Lower leg skin (tissue), 4 donors: ENCODE measurements around the gene SLC7A9. TPM values are rescaled to one million over a fixed set of nuclear protein-coding genes. Genes with fewer than 3 reads are reported as not detected.
"Not testable (repeated sequence)": the region's sequence is repeated elsewhere in the genome, so short reads cannot be mapped to it uniquely, and the experiment has no call there.

Experiments used
- DNase-seq, 2 donors: peaks; one replicate each; pipeline ENCODE4 v3.0.0-alpha.2; 2019; ENCODE audit warnings: low spot score in 2 of 2
- H3K4me3 ChIP-seq: fragments of 200-600 bp; sonication (generic); 2 replicates; pipeline ENCODE4 v1.5.1; 2017; ENCODE audit warnings: mild to moderate bottlenecking, low read depth; ENCODE audit not compliant: poor library complexity, severe bottlenecking
- POLR2A ChIP-seq, 2 donors: fragments of 450-650 bp; IDR thresholded peaks; one replicate each; pipeline ENCODE4 v1.6.1; 2016 to 2017; ENCODE audit warnings: antibody characterized with exemption in 2 of 2, mild to moderate bottlenecking in 1 of 2, moderate library complexity in 1 of 2
- WGBS, 2 donors: methylation state at CpG; one replicate each; pipeline ENCODE4 v1.1.5; 2018; 5-methylcytosine and 5-hydroxymethylcytosine counted together
- intact Hi-C: fragments of 100-400 bp; cut with DNase I; formaldehyde crosslinking; loops from one replicate; pipeline ENCODE4 v1.15.0; 2023; ENCODE audit warnings: low total_unique reads
- total RNA-seq, 4 donors: library from RNA; depleted of rRNA; stranded (reverse); fragments of >200 nt; gene quantifications; one replicate each; pipeline ENCODE4 v1.1.0, GENCODE V29; 2016
- TF ChIP-seq, protein P1 (sequence below), 3 donors: fragments of 450-650 bp; IDR thresholded peaks; one replicate each; pipeline ENCODE4 v1.5.1; 2016; ENCODE audit warnings: antibody characterized with exemption in 3 of 3, mild to moderate bottlenecking in 3 of 3, moderate library complexity in 2 of 3

The SLC7A9 gene
- total RNA-seq, 4 donors from 2014 or later = 0.49 TPM; not detected in 2

DNA sequence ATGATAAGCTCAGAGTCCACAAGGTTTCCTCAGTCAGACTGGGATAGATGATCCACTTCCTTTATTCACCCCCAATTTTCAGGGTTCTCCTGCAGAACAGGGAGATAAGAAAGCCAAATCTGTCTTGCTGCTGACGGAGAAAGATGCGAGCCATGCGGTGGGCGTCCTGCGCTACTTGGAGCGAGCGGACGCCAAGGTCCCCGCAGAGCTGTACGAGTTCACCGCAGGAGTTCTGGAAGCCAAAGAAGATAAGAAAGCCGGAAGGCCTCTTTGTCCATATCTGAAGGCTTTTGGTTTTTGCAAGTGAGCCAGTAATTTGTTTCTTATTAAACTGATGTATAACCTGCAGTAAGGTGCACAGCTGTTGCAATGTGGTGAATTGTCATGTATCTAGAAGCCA, 66.7 kb downstream of the SLC7A9 start:
- TF ChIP-seq, protein P1, sequence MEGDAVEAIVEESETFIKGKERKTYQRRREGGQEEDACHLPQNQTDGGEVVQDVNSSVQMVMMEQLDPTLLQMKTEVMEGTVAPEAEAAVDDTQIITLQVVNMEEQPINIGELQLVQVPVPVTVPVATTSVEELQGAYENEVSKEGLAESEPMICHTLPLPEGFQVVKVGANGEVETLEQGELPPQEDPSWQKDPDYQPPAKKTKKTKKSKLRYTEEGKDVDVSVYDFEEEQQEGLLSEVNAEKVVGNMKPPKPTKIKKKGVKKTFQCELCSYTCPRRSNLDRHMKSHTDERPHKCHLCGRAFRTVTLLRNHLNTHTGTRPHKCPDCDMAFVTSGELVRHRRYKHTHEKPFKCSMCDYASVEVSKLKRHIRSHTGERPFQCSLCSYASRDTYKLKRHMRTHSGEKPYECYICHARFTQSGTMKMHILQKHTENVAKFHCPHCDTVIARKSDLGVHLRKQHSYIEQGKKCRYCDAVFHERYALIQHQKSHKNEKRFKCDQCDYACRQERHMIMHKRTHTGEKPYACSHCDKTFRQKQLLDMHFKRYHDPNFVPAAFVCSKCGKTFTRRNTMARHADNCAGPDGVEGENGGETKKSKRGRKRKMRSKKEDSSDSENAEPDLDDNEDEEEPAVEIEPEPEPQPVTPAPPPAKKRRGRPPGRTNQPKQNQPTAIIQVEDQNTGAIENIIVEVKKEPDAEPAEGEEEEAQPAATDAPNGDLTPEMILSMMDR (IDR thresholded peaks at IDR 0.05) = no peak
- H3K4me3 ChIP-seq = no peak overlapping the region
- WGBS, 2 donors = 82 to 90% methylated on average over 12 of the region's 12 CpGs
- intact Hi-C loops = no loop called here
- no peak for DNase-seq

DNA sequence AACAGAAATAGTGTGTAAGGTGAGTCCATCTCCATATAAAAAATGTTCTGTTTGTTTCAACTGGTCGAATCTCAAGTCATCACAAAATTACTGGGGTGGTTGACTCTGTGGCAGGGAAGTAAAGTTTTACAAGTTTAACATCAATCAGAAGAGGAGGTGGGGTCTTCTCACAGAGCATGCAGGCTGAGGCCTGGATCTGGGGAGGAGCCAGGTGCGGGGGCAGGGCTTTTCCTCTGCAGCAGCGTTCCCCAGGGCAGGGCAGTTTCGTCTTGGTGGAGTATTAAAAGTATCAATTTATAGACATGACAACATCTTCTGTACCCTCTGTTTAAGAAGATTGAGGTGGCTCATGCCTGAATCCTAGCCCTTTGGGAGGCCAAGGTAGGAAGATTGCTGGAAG, 68.8 kb downstream of the SLC7A9 start:
- no peak for DNase-seq
- 24 to 26% methylated on average over 4 of the region's 4 CpGs for WGBS, 2 donors
- TF ChIP-seq, protein P1 (IDR thresholded peaks at IDR 0.05) = no peak
- TF ChIP-seq POLR2A (IDR thresholded peaks at IDR 0.05) = no peak

DNA sequence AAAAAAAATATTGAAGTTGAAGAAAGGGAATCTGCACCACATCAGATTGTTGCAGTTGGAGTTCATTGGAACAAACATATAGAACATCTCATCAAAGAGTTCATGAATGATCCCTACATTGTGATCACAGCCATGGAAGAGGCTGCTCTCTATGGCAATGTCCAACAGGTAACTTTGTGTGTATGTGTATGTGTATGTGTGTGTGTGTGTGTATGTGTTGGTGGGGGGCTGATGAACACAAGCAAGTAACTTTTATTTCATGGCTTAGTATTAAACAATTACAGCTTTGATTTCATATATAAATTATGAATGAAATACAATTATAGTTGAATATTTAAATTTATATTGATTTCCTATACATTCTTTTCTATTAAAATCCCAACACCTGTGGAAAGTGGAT, 69.4 kb downstream of the SLC7A9 start:
- intact Hi-C loops = no loop called here
- H3K4me3 ChIP-seq = no peak overlapping the region
- no peak for DNase-seq
- TF ChIP-seq, protein P1 (IDR thresholded peaks at IDR 0.05) = no peak
- TF ChIP-seq POLR2A (IDR thresholded peaks at IDR 0.05) = no peak

More for the DNA sequence above, 68.8 kb downstream of the SLC7A9 start:
- no peak overlapping the region for H3K4me3 ChIP-seq
- intact Hi-C loops = no loop called here

DNA sequence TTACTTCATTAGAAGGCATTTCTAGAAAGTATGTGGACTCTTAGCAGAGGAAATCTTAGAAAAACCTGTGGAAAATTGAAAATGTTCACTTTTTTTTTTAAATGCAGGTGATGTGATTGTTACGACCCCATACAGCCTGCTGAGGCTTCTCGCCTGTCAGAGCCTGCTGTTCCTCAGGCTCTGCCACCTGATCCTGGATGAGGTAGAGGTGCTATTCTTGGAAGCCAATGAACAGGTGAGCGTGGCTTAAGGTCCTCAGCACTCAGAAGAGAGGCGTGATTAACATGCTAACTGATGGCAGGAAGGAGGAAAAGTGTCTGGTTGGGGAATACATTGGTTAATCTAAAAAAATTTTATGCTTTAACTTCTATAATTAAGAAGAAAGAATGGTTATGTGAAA, 71.4 kb downstream of the SLC7A9 start:
- no peak overlapping the region for H3K4me3 ChIP-seq
- TF ChIP-seq POLR2A (IDR thresholded peaks at IDR 0.05) = no peak
- TF ChIP-seq, protein P1 (IDR thresholded peaks at IDR 0.05) = no peak
- WGBS, 2 donors = 62 to 71% methylated on average over 4 of the region's 4 CpGs
- intact Hi-C loops = no loop called here
- DNase-seq = no peak

DNA sequence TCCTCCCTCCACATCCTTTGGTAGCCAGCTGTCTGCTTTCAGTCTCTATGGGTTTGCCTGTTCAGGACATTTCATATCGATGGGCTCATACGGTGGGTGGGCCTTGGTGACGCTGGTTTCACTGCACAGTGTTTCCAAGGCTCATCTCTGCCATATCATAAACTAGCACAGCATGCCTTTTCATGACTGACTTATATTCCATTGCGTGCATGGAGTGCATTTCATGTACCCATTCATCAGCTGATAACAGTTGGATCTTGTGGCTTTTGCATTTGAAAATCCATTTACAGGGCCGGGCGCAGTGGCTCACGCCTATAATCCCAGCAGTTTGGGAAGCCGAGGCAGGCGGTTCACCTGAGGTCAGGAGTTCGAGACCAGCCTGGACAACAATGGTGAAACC, 80.1 kb downstream of the SLC7A9 start:
- no peak for DNase-seq
- WGBS, 2 donors = 93 to 97% methylated on average over 10 of the region's 10 CpGs
- intact Hi-C loops = no loop called here
- H3K4me3 ChIP-seq = no peak overlapping the region
- no peak for TF ChIP-seq POLR2A (IDR thresholded peaks at IDR 0.05)

DNA sequence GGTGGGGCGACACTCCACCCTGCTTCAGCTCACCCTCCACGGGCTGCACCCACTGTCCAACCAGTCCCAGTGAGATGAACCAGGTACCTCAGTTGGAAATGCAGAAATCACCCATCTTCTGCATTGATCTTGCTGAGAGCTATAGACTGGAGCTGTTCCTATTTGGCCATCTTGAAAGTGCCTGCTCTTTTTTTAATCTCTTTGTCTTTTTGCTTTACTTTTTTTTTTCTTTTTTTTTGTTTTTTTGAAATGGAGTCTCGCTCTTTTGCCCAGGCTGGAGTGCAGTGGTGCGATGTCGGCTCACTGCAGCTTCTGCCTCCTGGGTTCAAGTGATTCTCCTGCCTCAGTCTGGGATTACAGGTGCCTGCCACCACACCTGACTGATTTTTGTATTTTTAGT, 81.7 kb downstream of the SLC7A9 start:
- DNase-seq, intact Hi-C loops, H3K4me3 ChIP-seq: not testable (repeated sequence)
- 94% methylated on average over 5 of the region's 5 CpGs for WGBS, 2 donors

DNA sequence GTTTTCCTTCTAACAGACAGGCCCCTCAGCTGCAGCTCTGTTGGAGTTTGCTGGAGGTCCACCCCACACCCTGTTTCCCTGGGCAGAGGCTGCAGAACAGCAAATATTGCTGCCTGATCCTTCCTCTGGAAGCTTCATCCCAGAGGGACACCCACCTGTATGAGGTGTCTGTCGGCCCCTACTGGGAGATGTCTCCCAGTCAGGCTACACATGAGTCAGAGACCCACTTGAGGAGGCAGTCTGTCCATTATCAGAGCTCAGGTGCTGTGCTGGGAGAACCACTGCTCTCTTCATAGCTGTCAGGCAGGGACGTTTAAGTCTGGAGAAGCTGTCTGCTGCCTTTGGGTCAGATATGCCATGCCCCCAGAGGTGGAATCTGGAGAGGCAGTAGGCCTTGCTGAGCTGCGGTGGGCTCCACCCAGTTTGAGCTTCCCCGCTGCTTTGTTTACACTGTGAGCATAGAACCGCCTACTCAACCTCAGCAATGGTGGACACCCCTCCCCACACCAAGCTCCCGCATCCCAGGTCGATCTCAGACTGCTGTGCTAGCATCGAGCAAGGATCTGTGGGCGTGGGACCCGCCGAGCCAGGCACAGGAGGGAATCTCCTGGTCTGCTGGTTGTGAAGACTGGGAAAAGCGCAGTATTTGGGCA, 82.3 kb downstream of the SLC7A9 start:
- intact Hi-C loops, DNase-seq, H3K4me3 ChIP-seq: not testable (repeated sequence)
- 62 to 68% methylated on average over 2 to 12 of the region's 12 CpGs for WGBS, 2 donors

DNA sequence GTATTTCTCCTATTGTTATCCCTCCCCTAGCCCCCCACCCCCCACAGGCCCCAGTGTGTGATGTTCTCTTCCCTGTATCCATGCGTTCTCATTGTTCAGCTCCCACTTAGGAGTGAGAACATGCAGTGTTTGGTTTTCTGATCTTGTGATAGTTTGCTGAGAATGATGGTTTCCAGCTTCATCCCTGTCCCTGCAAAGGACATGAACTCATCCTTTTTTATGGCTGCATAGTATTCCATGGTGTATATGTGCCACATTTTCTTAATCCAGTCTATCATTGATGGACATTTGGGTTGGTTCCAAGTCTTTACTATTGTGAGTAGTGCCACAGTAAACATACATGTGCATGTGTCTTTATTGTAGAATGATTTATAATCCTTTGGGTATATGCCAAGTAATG, 87.5 kb downstream of the SLC7A9 start:
- H3K4me3 ChIP-seq, intact Hi-C loops, DNase-seq: not testable (repeated sequence)
- WGBS, 2 donors = 81 to 100% methylated on average over 1 of the region's 1 CpG
